OCI-LY7 (cell line): ENCODE results near the gene ADAMTS2. TPM values are rescaled to one million over a fixed set of nuclear protein-coding genes. Genes with fewer than 3 reads are reported as not detected.

ENCODE experiments used
- BruUV-seq: library from RNA; stranded (reverse); fragments of 400-500 nt; replicated peaks from 2 replicates; lab custom pipeline; 2021; lab: Mats Ljungman, UMichigan
- CTCF ChIA-PET: fragments of 300-600 bp; sonication (Branson Sonifier 250); formaldehyde crosslinking; loops from one replicate; lab custom pipeline; 2022; ENCODE audit warnings: antibody characterized with exemption; ENCODE audit not compliant: unreplicated experiment; lab: Charles Lee
- POLR2A ChIA-PET: fragments of 300-600 bp; sonication (Branson Sonifier 250); formaldehyde crosslinking; loops from one replicate; lab custom pipeline; 2022; ENCODE audit warnings: antibody characterized with exemption; lab: Charles Lee
- DNase-seq: peaks from one replicate; pipeline ENCODE4 v3.0.0-alpha.2; 2015; ENCODE audit warnings: low spot score
- H2AFZ ChIP-seq: fragments of 200-600 bp; sonication (generic), shearing (Covaris generic); 2 replicates; pipeline ENCODE4 v1.6.1; 2014; ENCODE audit warnings: mild to moderate bottlenecking, antibody characterized with exemption, low read length, moderate library complexity
- H3K27ac ChIP-seq: fragments of 200-600 bp; sonication (generic); 2 replicates; pipeline ENCODE4 v1.5.1; 2014; ENCODE audit warnings: mixed run types, low read depth, mild to moderate bottlenecking, moderate library complexity, low read length, inconsistent platforms; ENCODE audit not compliant: poor library complexity, severe bottlenecking
- H3K36me3 ChIP-seq: fragments of 200-600 bp; sonication (generic); 2 replicates; pipeline ENCODE4 v1.6.1; 2014; ENCODE audit warnings: mild to moderate bottlenecking, antibody characterized with exemption, low read length, moderate library complexity, mixed read lengths; ENCODE audit not compliant: insufficient read depth
- H3K4me1 ChIP-seq: fragments of 200-600 bp; sonication (generic); 2 replicates; pipeline ENCODE4 v1.5.1; 2014; ENCODE audit warnings: mild to moderate bottlenecking, low read length; ENCODE audit not compliant: insufficient read depth, poor library complexity, severe bottlenecking
- H3K4me2 ChIP-seq: fragments of 200-600 bp; sonication (generic); 2 replicates; pipeline ENCODE4 v1.6.1; 2014; ENCODE audit warnings: mild to moderate bottlenecking, low read length
- H3K4me3 ChIP-seq: fragments of 200-600 bp; sonication (generic); 2 replicates; pipeline ENCODE4 v1.5.1; 2014; ENCODE audit warnings: mild to moderate bottlenecking, low read depth, low read length; ENCODE audit not compliant: poor library complexity, severe bottlenecking
- H3K79me2 ChIP-seq: fragments of 200-600 bp; sonication (generic); 2 replicates; pipeline ENCODE4 v1.6.1; 2016; ENCODE audit warnings: low read depth, mild to moderate bottlenecking, low read length, moderate library complexity, mixed read lengths; ENCODE audit not compliant: insufficient read depth
- H3K9me2 ChIP-seq: fragments of 200-600 bp; sonication (generic); 2 replicates; pipeline ENCODE4 v1.6.1; 2016; ENCODE audit warnings: mild to moderate bottlenecking, low read length, mixed read lengths; ENCODE audit not compliant: insufficient read depth
- H3K9me3 ChIP-seq: fragments of 200-600 bp; sonication (generic); 2 replicates; pipeline ENCODE4 v1.6.1; 2014; ENCODE audit warnings: mild to moderate bottlenecking, mixed run types, low read length, mixed read lengths
- H4K20me1 ChIP-seq: fragments of 200-600 bp; sonication (generic); 2 replicates; pipeline ENCODE4 v1.6.1; 2014; ENCODE audit warnings: mild to moderate bottlenecking, antibody characterized with exemption, low read length, moderate library complexity, mixed read lengths; ENCODE audit not compliant: insufficient read depth
- EZH2phosphoT487 ChIP-seq: fragments of 200-600 bp; sonication (generic); IDR thresholded peaks from 2 replicates; pipeline ENCODE4 v1.6.1; 2018; ENCODE audit warnings: low read depth, borderline replicate concordance, mild to moderate bottlenecking, mixed run types, antibody characterized with exemption, low read length, moderate library complexity, mixed read lengths
- intact Hi-C: fragments of 100-400 bp; cut with micrococcal nuclease; formaldehyde crosslinking; loops from one replicate; pipeline ENCODE4 v1.10.0; 2022; ENCODE audit not compliant: unreplicated experiment
- total RNA-seq, 2 experiments: library from RNA; depleted of rRNA in 1 of 2; stranded (reverse); fragments of >200 nt in 1 of 2; shearing (Covaris generic) in 1 of 2; gene quantifications; 2 replicates each; pipeline ENCODE4 v1.2.3, GENCODE V29; 2014 to 2022
- TF ChIP-seq, protein P1 (sequence below): fragments of 200-600 bp; sonication (generic); conservative IDR thresholded peaks from 2 replicates; pipeline ENCODE4 v1.5.1; 2014; ENCODE audit warnings: mild to moderate bottlenecking, antibody characterized with exemption, low read length, moderate library complexity, mixed read lengths

The ADAMTS2 gene
- total RNA-seq, 2 experiments from 2014 or later, result not detected

- Histone ChIP-seq H3K4me1 (no peaks in the 10 kb centered on the region), H3K4me2 (no peak overlapping the region), H3K79me2 (no peaks in the 10 kb centered on the region), H2AFZ (no peak overlapping the region), H4K20me1 (no peaks in the 10 kb centered on the region), H3K9me3 (no peaks in the 10 kb centered on the region), H3K9me2 (no peaks in the 10 kb centered on the region), H3K27ac (no peak overlapping the region), H3K36me3 (no peaks in the 10 kb centered on the region), H3K4me3 (no peak overlapping the region)
- POLR2A ChIA-PET, result no interaction called here
- BruUV-seq, result no TSS peak
- no peak for DNase-seq
- no peak for TF ChIP-seq EZH2phosphoT487
- TF ChIP-seq, protein P1, sequence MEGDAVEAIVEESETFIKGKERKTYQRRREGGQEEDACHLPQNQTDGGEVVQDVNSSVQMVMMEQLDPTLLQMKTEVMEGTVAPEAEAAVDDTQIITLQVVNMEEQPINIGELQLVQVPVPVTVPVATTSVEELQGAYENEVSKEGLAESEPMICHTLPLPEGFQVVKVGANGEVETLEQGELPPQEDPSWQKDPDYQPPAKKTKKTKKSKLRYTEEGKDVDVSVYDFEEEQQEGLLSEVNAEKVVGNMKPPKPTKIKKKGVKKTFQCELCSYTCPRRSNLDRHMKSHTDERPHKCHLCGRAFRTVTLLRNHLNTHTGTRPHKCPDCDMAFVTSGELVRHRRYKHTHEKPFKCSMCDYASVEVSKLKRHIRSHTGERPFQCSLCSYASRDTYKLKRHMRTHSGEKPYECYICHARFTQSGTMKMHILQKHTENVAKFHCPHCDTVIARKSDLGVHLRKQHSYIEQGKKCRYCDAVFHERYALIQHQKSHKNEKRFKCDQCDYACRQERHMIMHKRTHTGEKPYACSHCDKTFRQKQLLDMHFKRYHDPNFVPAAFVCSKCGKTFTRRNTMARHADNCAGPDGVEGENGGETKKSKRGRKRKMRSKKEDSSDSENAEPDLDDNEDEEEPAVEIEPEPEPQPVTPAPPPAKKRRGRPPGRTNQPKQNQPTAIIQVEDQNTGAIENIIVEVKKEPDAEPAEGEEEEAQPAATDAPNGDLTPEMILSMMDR, result no peak
- intact Hi-C loops, result no loop called here
- CTCF ChIA-PET, result no interaction called here
These were observed 107.3 kb downstream of the ADAMTS2 start for GRCh38 chr5:179237770-179238627.

DNA sequence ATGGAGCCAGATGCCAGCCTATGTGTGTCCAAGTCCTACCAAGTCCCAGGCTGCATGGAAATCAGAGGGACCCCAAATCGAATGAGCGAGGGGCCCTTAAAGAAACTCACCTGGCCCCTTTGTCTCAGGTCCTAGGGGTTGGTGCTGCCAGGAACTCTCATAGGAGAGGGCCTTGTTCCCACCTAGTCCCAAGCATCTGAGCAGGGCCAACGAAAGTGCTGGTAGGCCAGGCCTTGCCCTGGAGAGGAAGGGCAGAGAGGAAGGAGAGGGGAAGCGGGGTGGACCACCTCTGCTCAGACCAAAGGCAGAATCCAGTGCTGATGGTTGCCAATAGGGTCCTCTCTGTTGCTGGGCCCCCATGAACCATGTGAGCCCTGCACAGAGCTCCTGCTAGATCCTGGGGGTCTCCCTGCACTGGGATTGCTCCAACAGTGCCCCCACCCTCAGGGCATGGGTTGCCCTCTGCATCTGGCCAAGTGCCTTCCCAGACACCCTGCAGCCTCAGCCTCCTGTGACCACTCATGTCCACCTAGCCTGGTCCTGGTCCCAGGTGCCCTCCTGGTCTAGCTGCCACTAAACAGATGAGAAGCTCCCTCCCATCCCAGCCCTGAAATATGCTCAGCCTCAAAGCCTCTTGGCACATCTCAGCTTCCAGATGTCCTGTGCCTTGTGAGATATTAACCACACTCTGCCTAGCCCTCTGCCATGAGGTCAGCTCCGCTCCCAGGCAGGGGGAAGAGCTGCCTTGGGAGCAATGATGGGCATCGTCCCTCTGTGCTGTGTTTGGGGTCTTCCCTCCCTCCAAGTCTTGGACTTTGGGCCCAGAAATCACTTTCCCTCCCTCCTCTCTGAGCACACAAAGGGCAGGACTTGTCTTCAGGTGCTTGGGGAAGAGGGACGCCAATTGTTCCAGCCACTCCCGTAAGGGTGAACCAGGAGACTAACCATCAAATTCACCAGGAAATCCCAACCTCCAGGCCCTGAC is 109.6 kb downstream of the ADAMTS2 start:
- Histone ChIP-seq H3K9me3 (no peaks in the 10 kb centered on the region), H4K20me1 (no peaks in the 10 kb centered on the region), H3K79me2 (no peaks in the 10 kb centered on the region), H3K4me2 (no peak overlapping the region), H3K4me1 (no peaks in the 10 kb centered on the region), H3K9me2 (no peaks in the 10 kb centered on the region), H3K27ac (no peak overlapping the region), H3K4me3 (no peak overlapping the region), H3K36me3 (no peaks in the 10 kb centered on the region), H2AFZ (no peak overlapping the region)
- TF ChIP-seq, protein P1, result no peak
- no peak for TF ChIP-seq EZH2phosphoT487
- intact Hi-C loops, result no loop called here
- no TSS peak for BruUV-seq
- CTCF ChIA-PET, result no interaction called here
- POLR2A ChIA-PET, result no interaction called here
- no peak for DNase-seq
